Endothelial cell of umbilical vein (primary cell): ENCODE results near the gene LHX3. TPM values are rescaled to one million over a fixed set of nuclear protein-coding genes. Genes with fewer than 3 reads are reported as not detected.

ENCODE experiments used
- BruUV-seq: library from RNA; stranded (reverse); fragments of 400-500 nt; replicated peaks from 2 replicates; lab custom pipeline; 2021; lab: Mats Ljungman, UMichigan
- CTCF ChIA-PET: fragments of 300-600, 350-600 bp; sonication (Branson Sonifier 250); formaldehyde crosslinking; loops from one replicate; lab custom pipeline; 2021; ENCODE audit warnings: antibody characterized with exemption, inconsistent platforms; lab: Charles Lee
- POLR2A ChIA-PET: fragments of 300-600, 350-600 bp; sonication (Branson Sonifier 250); formaldehyde crosslinking; loops from one replicate; lab custom pipeline; 2021; ENCODE audit warnings: antibody characterized with exemption, inconsistent platforms; lab: Charles Lee
- DNase-seq: peaks from one replicate; pipeline ENCODE4 v3.0.0-alpha.2; 2011; ENCODE audit warnings: low read depth, low spot score
- FAIRE-seq: peaks from 2 replicates; lab custom pipeline; 2011; peaks lifted over from hg19 to GRCh38; lab: Jason Lieb, UNC
- H2AFZ ChIP-seq: 2 replicates; pipeline ENCODE4 v1.6.0; 2012; ENCODE audit warnings: low read depth, low read length, control low read depth, inconsistent platforms
- H3K27ac ChIP-seq: 2 replicates; pipeline ENCODE4 v1.5.1; 2011; ENCODE audit warnings: low read depth, mild to moderate bottlenecking, control low read depth, low read length, moderate library complexity; ENCODE audit not compliant: insufficient read depth
- H3K27me3 ChIP-seq, 2 experiments: 2 replicates each; pipeline versions ENCODE4 v1.6.0 to v1.6.1; 2011; ENCODE audit warnings: low read length in 2 of 2, mixed read lengths in 1 of 2; ENCODE audit not compliant: control insufficient read depth in 2 of 2, insufficient read depth in 2 of 2
- H3K36me3 ChIP-seq, 2 experiments: 2 replicates in 1 of 2; 3 replicates in 1 of 2; pipeline ENCODE4 v1.5.1; 2011; ENCODE audit warnings: low read length in 2 of 2, mild to moderate bottlenecking in 1 of 2, moderate library complexity in 1 of 2; ENCODE audit not compliant: control insufficient read depth in 2 of 2, insufficient read depth in 2 of 2; ENCODE audit errors: extremely low read depth in 1 of 2
- H3K4me1 ChIP-seq: 3 replicates; pipeline ENCODE4 v1.5.1; 2011; ENCODE audit warnings: mild to moderate bottlenecking, low read length; ENCODE audit not compliant: control insufficient read depth, insufficient read depth; ENCODE audit errors: extremely low read depth
- H3K4me2 ChIP-seq: 2 replicates; pipeline ENCODE4 v1.6.1; 2011; ENCODE audit warnings: low read length, control low read depth, mixed read lengths; ENCODE audit not compliant: insufficient read depth
- H3K4me3 ChIP-seq, 3 experiments: fragments of 200-600 bp in 1 of 3; sonication (generic), shearing (Covaris generic) in 1 of 3; replicated peaks in 1 of 3; 2 replicates each; pipeline ENCODE4 v1.5.1; 2011 to 2016; ENCODE audit warnings: control low read depth in 3 of 3, low read length in 3 of 3, mild to moderate bottlenecking in 2 of 3, inconsistent platforms in 1 of 3, low read depth in 1 of 3, moderate library complexity in 1 of 3; ENCODE audit not compliant: insufficient read depth in 1 of 3
- H3K79me2 ChIP-seq: 2 replicates; pipeline ENCODE4 v1.6.0; 2012; ENCODE audit warnings: low read length, inconsistent platforms; ENCODE audit not compliant: control insufficient read depth, insufficient read depth
- H3K9ac ChIP-seq: replicated peaks from 2 replicates; pipeline ENCODE3; 2011; ENCODE audit warnings: low read length, control low read depth; ENCODE audit not compliant: insufficient read depth; ENCODE audit errors: extremely low read depth
- H3K9me1 ChIP-seq: replicated peaks from 3 replicates; pipeline ENCODE4 v1.6.0; 2011; ENCODE audit warnings: mild to moderate bottlenecking, low read length; ENCODE audit not compliant: control insufficient read depth, insufficient read depth; ENCODE audit errors: extremely low read depth
- H3K9me3 ChIP-seq: replicated peaks from 2 replicates; pipeline ENCODE4 v1.5.1; 2012; ENCODE audit warnings: low read length, inconsistent platforms; ENCODE audit not compliant: control insufficient read depth, insufficient read depth
- H4K20me1 ChIP-seq: replicated peaks from 2 replicates; pipeline ENCODE3; 2011; ENCODE audit warnings: mild to moderate bottlenecking, low read length; ENCODE audit not compliant: control insufficient read depth, insufficient read depth; ENCODE audit errors: extremely low read depth
- EZH2 ChIP-seq: IDR thresholded peaks from 2 replicates; pipeline ENCODE4 v1.6.1; 2012; ENCODE audit warnings: borderline replicate concordance, low read depth, mild to moderate bottlenecking, moderate library complexity, low read length, inconsistent platforms; ENCODE audit not compliant: severe bottlenecking
- FOS ChIP-seq: IDR thresholded peaks from 2 replicates; pipeline ENCODE4 v1.6.1; 2011; ENCODE audit warnings: mild to moderate bottlenecking, low read length, moderate library complexity, borderline replicate concordance; ENCODE audit not compliant: insufficient read depth
- GATA2 ChIP-seq: IDR thresholded peaks from 2 replicates; pipeline ENCODE4 v1.7.0; 2011; ENCODE audit warnings: low read depth, mild to moderate bottlenecking, moderate library complexity, mixed read lengths, low read length; ENCODE audit not compliant: insufficient read length, insufficient read depth
- JUN ChIP-seq: IDR thresholded peaks from 2 replicates; pipeline ENCODE4 v1.6.1; 2011; ENCODE audit warnings: borderline replicate concordance, low read depth; ENCODE audit not compliant: insufficient read length, insufficient read depth
- MYC ChIP-seq: IDR thresholded peaks from one replicate; pipeline ENCODE4 v1.6.1; 2011; ENCODE audit warnings: mild to moderate bottlenecking, low read depth, low read length
- POLR2A ChIP-seq: IDR thresholded peaks from 2 replicates; pipeline ENCODE4 v1.6.1; 2012; ENCODE audit warnings: low read depth, mild to moderate bottlenecking, control low read depth, low read length
- POLR2AphosphoS5 ChIP-seq: IDR thresholded peaks from 2 replicates; pipeline ENCODE4 v1.6.1; 2012; ENCODE audit warnings: low read depth, mild to moderate bottlenecking, control low read depth, low read length, moderate library complexity; ENCODE audit not compliant: insufficient read depth
- dilution Hi-C: fragments of 300-500 bp; cut with MboI; formaldehyde crosslinking; loops from one replicate; pipeline ENCODE4 v1.15.0; 2019; ENCODE audit warnings: low sequenced_read_pairs; ENCODE audit not compliant: extremely low pct_ligation_motif_present
- intact Hi-C: fragments of 100-400 bp; cut with micrococcal nuclease; formaldehyde crosslinking; loops from one replicate; pipeline ENCODE4 v1.10.0; 2022
- polyA plus RNA-seq, 4 experiments: library from polyadenylated mRNA; depleted of rRNA in 3 of 4; stranded (reverse) in 3 of 4; unstranded in 1 of 4; fragments of >200 nt; gene quantifications; 2 replicates each; pipeline versions ENCODE4 v1.2.1 to v1.2.3, GENCODE V29; 2011 to 2012; ENCODE audit warnings: missing spikeins in 1 of 4
- total RNA-seq: library from RNA; stranded (reverse); gene quantifications from 2 replicates; pipeline ENCODE4 v1.2.3, GENCODE V29; 2021
- TF ChIP-seq, protein P1 (sequence below), 2 donors: IDR thresholded peaks; 1 replicate in 1 of 2; 2 replicates in 1 of 2; pipeline ENCODE4 v1.5.1; 2011; ENCODE audit warnings: low read length in 2 of 2, mild to moderate bottlenecking in 2 of 2, moderate library complexity in 2 of 2, control low read depth in 1 of 2, inconsistent platforms in 1 of 2, low read depth in 1 of 2; ENCODE audit not compliant: insufficient read depth in 1 of 2; ENCODE audit errors: extremely low read depth in 1 of 2
- TF ChIP-seq, protein P2 (sequence below): IDR thresholded peaks from 2 replicates; pipeline ENCODE4 v1.6.1; 2011; ENCODE audit not compliant: insufficient read depth, insufficient read length

Gene LHX3
- total and polyA plus RNA-seq, 2 donors (not counting 3 experiments of a cell fraction or from before 2014, with no cell fraction given) = not detected

DNA sequence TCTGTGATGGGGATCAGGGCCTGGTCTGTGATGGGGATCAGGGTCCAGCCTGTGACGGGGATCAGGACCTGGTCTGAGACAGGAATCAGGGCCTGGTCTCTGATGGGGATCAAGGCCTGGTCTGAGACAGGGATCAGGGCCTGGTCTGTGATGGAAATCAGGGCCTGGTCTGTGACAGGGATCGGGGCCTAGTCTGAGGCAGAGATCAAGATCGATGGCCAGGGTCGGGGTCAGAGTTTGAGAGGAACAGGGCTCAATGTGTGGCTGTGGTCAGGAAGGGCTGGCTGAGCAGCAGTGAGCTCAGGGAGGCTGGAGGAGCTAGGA is 52.4 kb downstream of the LHX3 start:
- CTCF ChIA-PET = interaction anchor here (1.5 kb wide), 1 partner anchor 14 kb away, joined by 8 read pairs; no protein-coding TSS in a partner anchor
- no TSS peak for BruUV-seq
- dilution Hi-C loops (no loop called here), intact Hi-C loops (loop anchor here (10.0 kb wide), 1 partner anchor 52 kb away; the partner anchor contains the start of gene LHX3)
- Histone ChIP-seq H3K4me1 (peaks cover 8% of the 10 kb centered on the region), H3K4me2 (no peak overlapping the region), H4K20me1 (no peaks in the 10 kb centered on the region), H3K36me3 (no peaks in the 10 kb centered on the region), H3K4me3 (no peak overlapping the region), H3K9ac (no peak overlapping the region), H3K27ac (no peak overlapping the region), H2AFZ (no peak overlapping the region), H3K27me3 (peaks cover 0 to 1% of the 10 kb centered on the region in 2 experiments), H3K9me1 (no peaks in the 10 kb centered on the region), H3K9me3 (no peaks in the 10 kb centered on the region), H3K79me2 (no peaks in the 10 kb centered on the region)
- DNase-seq = no peak
- TF ChIP-seq JUN (no peak), MYC (no peak), POLR2A (no peak), FOS (no peak), GATA2 (no peak), POLR2AphosphoS5 (no peak), EZH2 (no peak)
- TF ChIP-seq, protein P1, sequence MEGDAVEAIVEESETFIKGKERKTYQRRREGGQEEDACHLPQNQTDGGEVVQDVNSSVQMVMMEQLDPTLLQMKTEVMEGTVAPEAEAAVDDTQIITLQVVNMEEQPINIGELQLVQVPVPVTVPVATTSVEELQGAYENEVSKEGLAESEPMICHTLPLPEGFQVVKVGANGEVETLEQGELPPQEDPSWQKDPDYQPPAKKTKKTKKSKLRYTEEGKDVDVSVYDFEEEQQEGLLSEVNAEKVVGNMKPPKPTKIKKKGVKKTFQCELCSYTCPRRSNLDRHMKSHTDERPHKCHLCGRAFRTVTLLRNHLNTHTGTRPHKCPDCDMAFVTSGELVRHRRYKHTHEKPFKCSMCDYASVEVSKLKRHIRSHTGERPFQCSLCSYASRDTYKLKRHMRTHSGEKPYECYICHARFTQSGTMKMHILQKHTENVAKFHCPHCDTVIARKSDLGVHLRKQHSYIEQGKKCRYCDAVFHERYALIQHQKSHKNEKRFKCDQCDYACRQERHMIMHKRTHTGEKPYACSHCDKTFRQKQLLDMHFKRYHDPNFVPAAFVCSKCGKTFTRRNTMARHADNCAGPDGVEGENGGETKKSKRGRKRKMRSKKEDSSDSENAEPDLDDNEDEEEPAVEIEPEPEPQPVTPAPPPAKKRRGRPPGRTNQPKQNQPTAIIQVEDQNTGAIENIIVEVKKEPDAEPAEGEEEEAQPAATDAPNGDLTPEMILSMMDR (IDR thresholded peaks at IDR 0.05; ENCODE audit: extremely low read depth in 1 of 2, insufficient read depth in 1 of 2, low read depth in 1 of 2, low read length in 2 of 2) = no peak
- TF ChIP-seq, protein P2, sequence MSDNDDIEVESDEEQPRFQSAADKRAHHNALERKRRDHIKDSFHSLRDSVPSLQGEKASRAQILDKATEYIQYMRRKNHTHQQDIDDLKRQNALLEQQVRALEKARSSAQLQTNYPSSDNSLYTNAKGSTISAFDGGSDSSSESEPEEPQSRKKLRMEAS = no peak
- POLR2A ChIA-PET = no interaction called here
- FAIRE-seq = no peak
